HG03025 (cell line): ENCODE results near the gene KCNS1.

ENCODE experiments used
- ATAC-seq: cut with Tn5 transposase; IDR thresholded peaks from one replicate; pipeline ENCODE4 v1.9.1; 2021; ENCODE audit warnings: mild to moderate bottlenecking, moderate library complexity; ENCODE audit not compliant: unreplicated experiment, low FRiP score

Gene KCNS1

GRCh38 chr20:45111285-45111684, 10.4 kb upstream of the KCNS1 start:
- no peak for ATAC-seq

- no peak for ATAC-seq
Observed at GRCh38 chr20:45110301-45110700, 9.4 kb upstream of the KCNS1 start.

- ATAC-seq = no peak
Observed at GRCh38 chr20:45109634-45110033, 8.7 kb upstream of the KCNS1 start.

- no peak for ATAC-seq
Observed at GRCh38 chr20:45105317-45105716, 4.4 kb upstream of the KCNS1 start.

- ATAC-seq = no peak
Observed at GRCh38 chr20:45104786-45105185, 3.9 kb upstream of the KCNS1 start.

- ATAC-seq = no peak
Observed at GRCh38 chr20:45103072-45103471, 2.1 kb upstream of the KCNS1 start.

GRCh38 chr20:45101333-45101850, 465 bp upstream of the KCNS1 start:
- ATAC-seq = no peak

GRCh38 chr20:45098103-45098773, 2.7 kb downstream of the KCNS1 start:
- ATAC-seq = no peak

- no peak for ATAC-seq
Observed at GRCh38 chr20:45097485-45098102, 3.3 kb downstream of the KCNS1 start.

- no peak for ATAC-seq
Observed at GRCh38 chr20:45096781-45097180, 4.1 kb downstream of the KCNS1 start.

- ATAC-seq = no peak
Observed at GRCh38 chr20:45095805-45096238, 5.1 kb downstream of the KCNS1 start.

- ATAC-seq = no peak
Observed at GRCh38 chr20:45094864-45095574, 5.9 kb downstream of the KCNS1 start.

GRCh38 chr20:45094201-45094600, 6.7 kb downstream of the KCNS1 start:
- ATAC-seq = no peak

GRCh38 chr20:45092898-45093297, 8.0 kb downstream of the KCNS1 start:
- ATAC-seq = no peak

GRCh38 chr20:45091366-45091765, 9.6 kb downstream of the KCNS1 start:
- ATAC-seq = no peak

GRCh38 chr20:45090481-45090880, 10.4 kb downstream of the KCNS1 start:
- no peak for ATAC-seq

- no peak for ATAC-seq
Observed at GRCh38 chr20:45088247-45088646, 12.7 kb downstream of the KCNS1 start.

- no peak for ATAC-seq
Observed at GRCh38 chr20:45087814-45088213, 13.1 kb downstream of the KCNS1 start.

GRCh38 chr20:45087097-45087790, 13.7 kb downstream of the KCNS1 start:
- ATAC-seq = no peak

- ATAC-seq = no peak
Observed at GRCh38 chr20:45085867-45086266, 15.1 kb downstream of the KCNS1 start.

GRCh38 chr20:45085289-45085688, 15.6 kb downstream of the KCNS1 start:
- no peak for ATAC-seq
